CD14-positive monocyte (primary cell): Measurements from ENCODE around the gene DLEC1. TPM values are rescaled to one million over a fixed set of nuclear protein-coding genes. Genes with fewer than 3 reads are reported as not detected.

ENCODE experiments used
- DNase-seq, 3 donors: peaks; one replicate each; pipeline ENCODE4 v3.0.0-alpha.2; 2011 to 2022
- H2AFZ ChIP-seq: 2 replicates; pipeline ENCODE4 v1.6.0; 2012; ENCODE audit warnings: mild to moderate bottlenecking, low read depth, low read length, inconsistent platforms; ENCODE audit not compliant: insufficient read depth, poor library complexity, severe bottlenecking
- H3K27ac ChIP-seq, 2 donors: 1 replicate in 1 of 2; 2 replicates in 1 of 2; pipeline ENCODE4 v1.5.1; 2012 to 2013; ENCODE audit warnings: low read length in 2 of 2, control low read depth in 1 of 2, inconsistent platforms in 1 of 2, low read depth in 1 of 2, mild to moderate bottlenecking in 1 of 2
- H3K27me3 ChIP-seq, 2 donors: one replicate each; pipeline versions ENCODE4 v1.6.0 to v1.6.1; 2011 to 2013; ENCODE audit warnings: low read length in 2 of 2; ENCODE audit not compliant: control insufficient read depth in 2 of 2, insufficient read depth in 2 of 2
- H3K36me3 ChIP-seq, 2 donors: replicated peaks in 1 of 2; 1 replicate in 1 of 2; 2 replicates in 1 of 2; pipeline versions ENCODE4 v1.5.1 to v1.6.1; 2012 to 2013; ENCODE audit warnings: low read length in 2 of 2, control low read depth in 1 of 2, inconsistent platforms in 1 of 2, mild to moderate bottlenecking in 1 of 2; ENCODE audit not compliant: insufficient read depth in 2 of 2, control insufficient read depth in 1 of 2
- H3K4me1 ChIP-seq, 2 donors: 1 replicate in 1 of 2; 2 replicates in 1 of 2; pipeline versions ENCODE4 v1.5.1 to v1.6.1; 2012 to 2013; ENCODE audit warnings: low read length in 2 of 2, control low read depth in 1 of 2, inconsistent platforms in 1 of 2, mild to moderate bottlenecking in 1 of 2, moderate library complexity in 1 of 2; ENCODE audit not compliant: insufficient read depth in 2 of 2, control insufficient read depth in 1 of 2
- H3K4me2 ChIP-seq: replicated peaks from 2 replicates; pipeline ENCODE3; 2012; ENCODE audit warnings: low read length, moderate library complexity, mild to moderate bottlenecking; ENCODE audit not compliant: poor library complexity, severe bottlenecking; ENCODE audit errors: extremely low read depth
- H3K4me3 ChIP-seq, 3 experiments: fragments of 200-600 bp in 1 of 3; sonication (generic) in 1 of 3; replicated peaks in 1 of 3; 1 replicate in 2 of 3; 2 replicates in 1 of 3; pipeline ENCODE4 v1.5.1; 2011 to 2013; ENCODE audit warnings: low read length in 3 of 3, mild to moderate bottlenecking in 3 of 3, control low read depth in 2 of 3, low read depth in 2 of 3, inconsistent platforms in 1 of 3, moderate library complexity in 1 of 3
- H3K79me2 ChIP-seq: 2 replicates; pipeline ENCODE4 v1.6.0; 2012; ENCODE audit warnings: mild to moderate bottlenecking, control low read depth, inconsistent platforms, low read length, moderate library complexity; ENCODE audit not compliant: insufficient read depth
- H3K9ac ChIP-seq: 2 replicates; pipeline ENCODE4 v1.6.0; 2017; ENCODE audit warnings: low read length, mild to moderate bottlenecking; ENCODE audit not compliant: insufficient read depth, poor library complexity, severe bottlenecking
- H3K9me3 ChIP-seq, 2 donors: replicated peaks in 1 of 2; 1 replicate in 1 of 2; 2 replicates in 1 of 2; pipeline versions ENCODE4 v1.5.1 to v1.6.1; 2012 to 2013; ENCODE audit warnings: low read length in 2 of 2, control low read depth in 1 of 2; ENCODE audit not compliant: control insufficient read depth in 1 of 2, insufficient read depth in 1 of 2
- H4K20me1 ChIP-seq: 2 replicates; pipeline ENCODE4 v1.6.0; 2012; ENCODE audit warnings: mild to moderate bottlenecking, low read length, control low read depth, moderate library complexity; ENCODE audit not compliant: insufficient read depth
- H3K27ac Mint-ChIP-seq, 7 donors: one replicate each; pipeline ENCODE4 v1.8.0; 2020; ENCODE audit warnings: mild to moderate bottlenecking in 7 of 7, mixed read lengths in 7 of 7, moderate library complexity in 6 of 7, inconsistent platforms in 2 of 7
- H3K27me3 Mint-ChIP-seq, 3 donors: one replicate each; pipeline ENCODE4 v1.8.0; 2021 to 2022; ENCODE audit warnings: low read depth in 3 of 3, mild to moderate bottlenecking in 3 of 3, mixed read lengths in 3 of 3, moderate library complexity in 3 of 3, inconsistent platforms in 1 of 3
- H3K36me3 Mint-ChIP-seq, 2 donors: one replicate each; pipeline ENCODE4 v1.8.0; 2020; ENCODE audit warnings: mixed read lengths in 2 of 2, inconsistent platforms in 1 of 2, mild to moderate bottlenecking in 1 of 2
- H3K4me1 Mint-ChIP-seq: one replicate; pipeline ENCODE4 v1.8.0; 2020; ENCODE audit warnings: mild to moderate bottlenecking, mixed read lengths
- H3K4me3 Mint-ChIP-seq, 2 donors: one replicate each; pipeline ENCODE4 v1.8.0; 2020; ENCODE audit warnings: mild to moderate bottlenecking in 2 of 2, mixed read lengths in 2 of 2, moderate library complexity in 1 of 2
- H3K9me3 Mint-ChIP-seq, 7 donors: one replicate each; pipeline ENCODE4 v1.8.0; 2020 to 2022; ENCODE audit warnings: mixed read lengths in 7 of 7, mild to moderate bottlenecking in 6 of 7, moderate library complexity in 6 of 7, inconsistent platforms in 2 of 7
- CTCF ChIP-seq: fragments of 200-600 bp; IDR thresholded peaks from one replicate; pipeline ENCODE4 v1.8.0; 2022; ENCODE audit warnings: antibody characterized with exemption, mild to moderate bottlenecking
- WGBS: methylation state at CpG from one replicate; pipeline ENCODE4 v1.1.5; 2013; ENCODE audit warnings: missing lambda C conversion rate; ENCODE audit not compliant: insufficient coverage; 5-methylcytosine and 5-hydroxymethylcytosine counted together
- intact Hi-C, 2 donors: fragments of 100-400 bp; cut with micrococcal nuclease; formaldehyde crosslinking; loops; one replicate each; pipeline versions ENCODE4 v1.15.0 to v1.15.1; 2023
- polyA plus RNA-seq, 3 donors: library from polyadenylated mRNA; depleted of rRNA in 1 of 3; unstranded in 2 of 3; stranded (reverse) in 1 of 3; fragments of 300-500 nt in 2 of 3; fragments of >200 nt in 1 of 3; fragmentation: Illumina TruSeq in 2 of 3; gene quantifications; 1 replicate in 2 of 3; 2 replicates in 1 of 3; pipeline ENCODE4 v1.2.3, GENCODE V29; 2012 to 2021

Gene DLEC1
- polyA plus RNA-seq, 3 donors: 0.11 to 0.81 (median 0.14) TPM

DNA sequence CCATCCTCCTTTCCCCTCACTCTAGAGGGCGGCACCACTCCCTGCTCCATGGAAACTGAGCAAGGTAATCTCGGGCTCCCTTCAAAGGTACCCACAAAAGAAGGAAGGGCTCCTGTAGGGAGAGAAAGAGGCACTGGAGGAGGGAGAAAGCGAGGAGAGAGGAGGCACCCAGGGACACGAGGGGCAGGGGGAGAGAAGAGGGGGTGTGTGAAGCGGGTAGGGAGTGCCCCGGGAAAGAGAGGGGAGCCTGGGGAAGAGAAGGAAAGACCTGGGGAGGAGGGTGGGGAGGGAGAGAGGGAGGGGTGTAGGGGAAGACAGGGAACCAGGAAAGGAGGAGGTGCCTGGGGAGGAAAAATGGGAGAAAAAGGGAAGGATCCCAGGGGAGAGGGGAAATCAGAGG is 47.9 kb upstream of the DLEC1 start:
- H3K4me2 ChIP-seq: no peak overlapping the region
- 68% methylated on average over 4 of the region's 6 CpGs for WGBS
- DNase-seq: no peak

DNA sequence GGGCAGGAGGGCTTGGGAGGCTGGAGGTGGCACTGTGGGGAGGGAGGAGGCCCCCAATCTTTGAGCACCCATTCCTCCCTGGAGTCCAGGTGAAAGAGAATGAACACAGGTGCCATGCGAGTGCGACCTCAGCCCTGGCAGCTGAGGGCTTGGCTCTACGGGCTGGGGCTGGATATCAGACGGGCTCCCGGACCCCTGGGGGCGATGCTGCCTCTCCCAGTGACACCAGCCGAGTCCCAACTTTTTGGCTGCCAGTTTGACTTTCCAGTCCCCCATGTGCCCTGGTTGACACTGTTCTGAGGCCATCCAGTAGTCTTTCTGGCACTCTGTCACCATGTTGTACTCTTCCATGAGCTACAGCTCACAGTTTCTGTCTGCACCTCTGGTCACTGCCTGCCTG is 47.2 kb upstream of the DLEC1 start:
- H3K4me1 Mint-ChIP-seq: peaks cover 64% of the 10 kb centered on the region
- peak overlapping the region in 2 of 7 donors; percentile 19 to 55 for H3K27ac Mint-ChIP-seq
- peaks cover 5 to 12% of the 10 kb centered on the region in 2 donors for H3K36me3 ChIP-seq
- no peak overlapping the region for H3K9ac ChIP-seq
- no peak overlapping the region for H2AFZ ChIP-seq
- no peak for DNase-seq
- H3K27me3 Mint-ChIP-seq: peaks cover 2 to 6% (median 2%) of the 10 kb centered on the region in 3 donors
- H3K9me3 ChIP-seq: no peaks in the 10 kb centered on the region
- H3K4me1 ChIP-seq: peaks cover 51 to 66% of the 10 kb centered on the region in 2 donors
- H3K79me2 ChIP-seq: peaks cover 25% of the 10 kb centered on the region
- TF ChIP-seq CTCF: no peak
- no peak overlapping the region for H3K4me2 ChIP-seq
- peaks cover 12 to 13% of the 10 kb centered on the region in 2 donors for H3K36me3 Mint-ChIP-seq
- intact Hi-C loops: no loop called here
- 97% methylated on average over 7 of the region's 7 CpGs for WGBS
- no peak overlapping the region for H3K4me3 Mint-ChIP-seq
- no peaks in the 10 kb centered on the region for H3K9me3 Mint-ChIP-seq
- H4K20me1 ChIP-seq: no peaks in the 10 kb centered on the region
- no peak overlapping the region for H3K4me3 ChIP-seq
- H3K27ac ChIP-seq: no peak overlapping the region
- no peaks in the 10 kb centered on the region for H3K27me3 ChIP-seq

More for the DNA sequence above, 47.9 kb upstream of the DLEC1 start:
- Histone ChIP-seq H3K79me2 (peaks cover 19% of the 10 kb centered on the region), H4K20me1 (no peaks in the 10 kb centered on the region), H3K27me3 (no peaks in the 10 kb centered on the region), H3K27ac (no peak overlapping the region), H3K4me3 (no peak overlapping the region), H2AFZ (no peak overlapping the region), H3K9me3 (no peaks in the 10 kb centered on the region), H3K36me3 (peaks cover 3 to 8% of the 10 kb centered on the region in 2 donors), H3K4me1 (peaks cover 50 to 65% of the 10 kb centered on the region in 2 donors), H3K9ac (no peak overlapping the region)
- intact Hi-C loops: no loop called here
- Mint-ChIP-seq H3K4me1 (peaks cover 61% of the 10 kb centered on the region), H3K4me3 (no peak overlapping the region), H3K27ac (no peak overlapping the region), H3K27me3 (peaks cover 2 to 4% (median 2%) of the 10 kb centered on the region in 3 donors), H3K9me3 (no peaks in the 10 kb centered on the region), H3K36me3 (peaks cover 6% of the 10 kb centered on the region in 2 donors)
- no peak for TF ChIP-seq CTCF
